HCT116 (cell line): ENCODE results near the gene PTPRS. TPM values are rescaled to one million over a fixed set of nuclear protein-coding genes. Genes with fewer than 3 reads are reported as not detected.

Experiments
- ATAC-seq: fragments of 200-7000 bp; cut with Tn5 transposase; 2 replicates; pipeline ENCODE4 v1.9.1; 2020; ENCODE audit warnings: mild to moderate bottlenecking, moderate library complexity
- BruUV-seq: library from RNA; stranded (reverse); fragments of 400-500 nt; replicated peaks from 2 replicates; lab custom pipeline; 2021; lab: Mats Ljungman, UMichigan
- CTCF ChIA-PET: fragments of 300-600 bp; sonication (Branson Sonifier 250); formaldehyde crosslinking; loops from one replicate; lab custom pipeline; 2021; ENCODE audit warnings: antibody characterized with exemption; lab: Charles Lee
- POLR2A ChIA-PET: fragments of 300-600, 350-600 bp; sonication (Branson Sonifier 250); formaldehyde crosslinking; loops from one replicate; lab custom pipeline; 2021; ENCODE audit warnings: antibody characterized with exemption; lab: Charles Lee
- RAD21 ChIA-PET, 2 experiments: fragments of 300-600 bp; sonication (Branson Sonifier 250); formaldehyde crosslinking; loops; one replicate each; lab custom pipeline; 2023; ENCODE audit warnings: low total read pairs in 2 of 2; ENCODE audit not compliant: uncharacterized antibody in 2 of 2, unreplicated experiment in 2 of 2, low non-redundant PET in 1 of 2; lab: Charles Lee
- DNase-seq: peaks from one replicate; pipeline ENCODE4 v3.0.0-alpha.2; 2010; ENCODE audit warnings: low read depth, low spot score
- H2AFZ ChIP-seq: fragments of 200-600 bp; shearing (Covaris generic), sonication (generic); 2 replicates; pipeline ENCODE4 v1.6.1; 2017; ENCODE audit warnings: low read depth, mixed run types, mixed read lengths, antibody characterized with exemption, low read length; ENCODE audit not compliant: poor library complexity, severe bottlenecking
- H3K27ac ChIP-seq: 2 replicates; pipeline ENCODE4 v1.5.1; 2012; ENCODE audit warnings: low read depth, low read length
- H3K27me3 ChIP-seq: fragments of 200-600 bp; sonication (generic); 2 replicates; pipeline ENCODE4 v1.6.1; 2016; ENCODE audit warnings: mixed run types, low read length, mixed read lengths; ENCODE audit not compliant: insufficient read depth
- H3K36me3 ChIP-seq, 2 experiments: fragments of 200-500 bp in 1 of 2; fragments of 200-600 bp in 1 of 2; sonication (Bioruptor generic) in 1 of 2; sonication (generic) in 1 of 2; 2 replicates each; pipeline versions ENCODE4 v1.5.1 to v1.6.1; 2014 to 2016; ENCODE audit warnings: low read length in 2 of 2, inconsistent platforms in 1 of 2, mixed read lengths in 1 of 2, mixed run types in 1 of 2; ENCODE audit not compliant: insufficient read depth in 2 of 2, control insufficient read depth in 1 of 2
- H3K4me1 ChIP-seq, 2 experiments: fragments of 200-600 bp in 1 of 2; sonication (generic) in 1 of 2; 2 replicates each; pipeline versions ENCODE4 v1.5.1 to v1.6.1; 2012 to 2017; ENCODE audit warnings: low read length in 2 of 2, inconsistent platforms in 1 of 2, mild to moderate bottlenecking in 1 of 2, mixed read lengths in 1 of 2, mixed run types in 1 of 2, moderate library complexity in 1 of 2; ENCODE audit not compliant: insufficient read depth in 2 of 2, control insufficient read depth in 1 of 2
- H3K4me2 ChIP-seq: fragments of 200-600 bp; sonication (generic); 2 replicates; pipeline ENCODE4 v1.6.1; 2017; ENCODE audit warnings: mixed run types, low read length, mixed read lengths
- H3K4me3 ChIP-seq, 2 experiments: fragments of 200-600 bp in 1 of 2; sonication (generic) in 1 of 2; replicated peaks in 1 of 2; 2 replicates each; pipeline ENCODE4 v1.5.1; 2011 to 2016; ENCODE audit warnings: low read length in 2 of 2, control low read depth in 1 of 2, low read depth in 1 of 2, mild to moderate bottlenecking in 1 of 2, mixed read lengths in 1 of 2, mixed run types in 1 of 2
- H3K79me2 ChIP-seq: fragments of 200-600 bp; sonication (generic); 2 replicates; pipeline ENCODE4 v1.6.1; 2017; ENCODE audit warnings: mild to moderate bottlenecking, mixed run types, low read length, moderate library complexity, mixed read lengths; ENCODE audit not compliant: insufficient read depth
- H3K9ac ChIP-seq: fragments of 200-600 bp; sonication (generic); 2 replicates; pipeline ENCODE4 v1.6.1; 2016; ENCODE audit warnings: low read length, mixed read lengths
- H3K9me2 ChIP-seq: fragments of 200-600 bp; sonication (generic), shearing (Covaris generic); 2 replicates; pipeline ENCODE4 v1.6.1; 2017; ENCODE audit warnings: mixed run types, mild to moderate bottlenecking, moderate library complexity; ENCODE audit not compliant: insufficient read depth
- H3K9me3 ChIP-seq, 2 experiments: fragments of 200-500 bp in 1 of 2; fragments of 200-600 bp in 1 of 2; sonication (Bioruptor generic) in 1 of 2; sonication (generic) in 1 of 2; 2 replicates each; pipeline ENCODE4 v1.6.1; 2014 to 2017; ENCODE audit warnings: low read length in 2 of 2, mixed read lengths in 2 of 2, inconsistent platforms in 1 of 2, low read depth in 1 of 2, mild to moderate bottlenecking in 1 of 2, mixed run types in 1 of 2, moderate library complexity in 1 of 2; ENCODE audit not compliant: control insufficient read depth in 1 of 2, insufficient read depth in 1 of 2
- H4K20me1 ChIP-seq: fragments of 200-600 bp; sonication (generic), shearing (Covaris generic); 2 replicates; pipeline ENCODE4 v1.6.1; 2017; ENCODE audit warnings: mixed run types, mild to moderate bottlenecking, moderate library complexity; ENCODE audit not compliant: insufficient read depth
- ATF3 ChIP-seq: IDR thresholded peaks from 2 replicates; pipeline ENCODE4 v1.6.1; 2012
- CBX3 ChIP-seq: IDR thresholded peaks from 2 replicates; pipeline ENCODE4 v1.6.1; 2012; ENCODE audit warnings: low read depth
- CEBPB ChIP-seq: IDR thresholded peaks from 2 replicates; pipeline ENCODE4 v1.6.1; 2012; ENCODE audit warnings: low read depth
- CTCF ChIP-seq, 3 experiments: fragments of 200-600 bp in 1 of 3; sonication (generic) in 1 of 3; IDR thresholded peaks in 2 of 3; conservative IDR thresholded peaks in 1 of 3; 2 replicates each; pipeline ENCODE4 v1.5.1; 2012 to 2017; ENCODE audit warnings: low read depth in 2 of 3, low read length in 2 of 3, antibody characterized with exemption in 1 of 3, borderline replicate concordance in 1 of 3, control low read depth in 1 of 3, mild to moderate bottlenecking in 1 of 3, mixed read lengths in 1 of 3, mixed run types in 1 of 3, moderate library complexity in 1 of 3; ENCODE audit not compliant: insufficient read depth in 1 of 3
- EGR1 ChIP-seq: IDR thresholded peaks from 2 replicates; pipeline ENCODE4 v1.6.1; 2012; ENCODE audit warnings: low read depth
- EZH2 ChIP-seq: fragments of 200-600 bp; sonication (generic); IDR thresholded peaks from 2 replicates; pipeline ENCODE4 v1.6.1; 2017; ENCODE audit warnings: antibody characterized with exemption, mixed run types
- FOSL1 ChIP-seq: IDR thresholded peaks from 2 replicates; pipeline ENCODE4 v1.6.1; 2012; ENCODE audit warnings: low read depth
- JUND ChIP-seq: IDR thresholded peaks from 2 replicates; pipeline ENCODE4 v1.6.1; 2012
- MAX ChIP-seq: IDR thresholded peaks from 2 replicates; pipeline ENCODE4 v1.6.1; 2012
- POLR2A ChIP-seq: IDR thresholded peaks from 2 replicates; pipeline ENCODE4 v1.7.0; 2011; ENCODE audit warnings: borderline replicate concordance; ENCODE audit not compliant: insufficient read depth, insufficient read length; ENCODE audit errors: extremely low read depth
- POLR2AphosphoS5 ChIP-seq: IDR thresholded peaks from 2 replicates; pipeline ENCODE4 v1.6.1; 2011; ENCODE audit warnings: mild to moderate bottlenecking, low read depth, low read length, moderate library complexity
- SIN3A ChIP-seq: IDR thresholded peaks from 2 replicates; pipeline ENCODE4 v1.6.1; 2012; ENCODE audit warnings: low read depth
- SP1 ChIP-seq: IDR thresholded peaks from 2 replicates; pipeline ENCODE4 v1.6.1; 2012; ENCODE audit warnings: low read depth
- SRF ChIP-seq: IDR thresholded peaks from 2 replicates; pipeline ENCODE4 v1.6.1; 2012; ENCODE audit warnings: low read depth
- YY1 ChIP-seq: IDR thresholded peaks from 2 replicates; pipeline ENCODE4 v1.6.1; 2011; ENCODE audit warnings: low read length, low read depth, moderate library complexity, mild to moderate bottlenecking; ENCODE audit not compliant: insufficient replicate concordance; ENCODE audit errors: extremely low read depth
- ZBTB33 ChIP-seq: IDR thresholded peaks from 2 replicates; pipeline ENCODE4 v1.6.1; 2011; ENCODE audit warnings: mild to moderate bottlenecking, low read length, moderate library complexity; ENCODE audit not compliant: insufficient replicate concordance; ENCODE audit errors: extremely low read depth
- ZFX ChIP-seq: fragments of 450-650 bp; IDR thresholded peaks from 2 replicates; pipeline ENCODE4 v1.6.1; 2017
- intact Hi-C: fragments of 100-400 bp; cut with micrococcal nuclease; formaldehyde crosslinking; loops from 2 replicates; pipeline ENCODE4 v1.10.0; 2022
- total RNA-seq: library from RNA; stranded (reverse); gene quantifications from one replicate; pipeline ENCODE4 v1.2.1, GENCODE V29; 2021; ENCODE audit not compliant: unreplicated experiment

The PTPRS gene
- total RNA-seq, 1 experiment from 2014 or later: 123 TPM

GRCh38 chr19:5304486-5304885 is 36.1 kb downstream of the PTPRS start:
- peaks cover 0 to 12% of the 10 kb centered on the region in 2 experiments; a peak in 3 of 4 replicates for H3K4me1 ChIP-seq
- no peak for ATAC-seq
- ChIA-PET POLR2A (no interaction called here), CTCF (no interaction called here), RAD21 (no interaction called here)
- H2AFZ ChIP-seq: no peak overlapping the region
- intact Hi-C loops: no loop called here
- no peak overlapping the region for H3K4me2 ChIP-seq
- H3K27ac ChIP-seq: no peak overlapping the region
- no peak for DNase-seq
- no peaks in the 10 kb centered on the region for H3K9me3 ChIP-seq
- H3K9ac ChIP-seq: no peak overlapping the region
- H4K20me1 ChIP-seq: no peaks in the 10 kb centered on the region
- no TSS peak for BruUV-seq
- H3K4me3 ChIP-seq: no peak overlapping the region
- TF ChIP-seq POLR2A (no peak), ATF3 (no peak), CTCF (IDR thresholded peaks at IDR 0.05 in 2 of 3, conservative IDR thresholded peaks at IDR 0.05 in 1 of 3; ENCODE audit: borderline replicate concordance in 1 of 3, insufficient read depth in 1 of 3, low read depth in 2 of 3, low read length in 2 of 3) (no peak), FOSL1 (no peak), SP1 (no peak), CBX3 (no peak), EZH2 (no peak), CEBPB (no peak), JUND (no peak), SRF (no peak), SIN3A (no peak), POLR2AphosphoS5 (no peak), EGR1 (no peak), MAX (no peak), YY1 (no peak), ZFX (no peak), ZBTB33 (no peak)
- H3K9me2 ChIP-seq: no peaks in the 10 kb centered on the region
- H3K27me3 ChIP-seq: no peaks in the 10 kb centered on the region
- no peaks in the 10 kb centered on the region for H3K79me2 ChIP-seq
- H3K36me3 ChIP-seq: no peaks in the 10 kb centered on the region
